Upper lobe of left lung (tissue), 4 donors: ENCODE data around the gene PDPR.
"Not testable (repeated sequence)": the region's sequence is repeated elsewhere in the genome, so short reads cannot be mapped to it uniquely, and the experiment has no call there.

Source experiments
- POLR2AphosphoS5 ChIP-seq, 2 donors: sonication (generic); formaldehyde crosslinking; IDR thresholded peaks; one replicate each; pipeline ENCODE4 v1.5.1; 2017; ENCODE audit warnings: antibody characterized with exemption in 2 of 2
- TF ChIP-seq, protein P1 (sequence below), 6 experiments: fragments of 450-650 bp in 4 of 6; fragments of 200-600 bp in 2 of 6; sonication (generic) in 2 of 6; IDR thresholded peaks; one replicate each; pipeline ENCODE4 v1.5.1; 2016 to 2019; ENCODE audit warnings: antibody characterized with exemption in 6 of 6

DNA sequence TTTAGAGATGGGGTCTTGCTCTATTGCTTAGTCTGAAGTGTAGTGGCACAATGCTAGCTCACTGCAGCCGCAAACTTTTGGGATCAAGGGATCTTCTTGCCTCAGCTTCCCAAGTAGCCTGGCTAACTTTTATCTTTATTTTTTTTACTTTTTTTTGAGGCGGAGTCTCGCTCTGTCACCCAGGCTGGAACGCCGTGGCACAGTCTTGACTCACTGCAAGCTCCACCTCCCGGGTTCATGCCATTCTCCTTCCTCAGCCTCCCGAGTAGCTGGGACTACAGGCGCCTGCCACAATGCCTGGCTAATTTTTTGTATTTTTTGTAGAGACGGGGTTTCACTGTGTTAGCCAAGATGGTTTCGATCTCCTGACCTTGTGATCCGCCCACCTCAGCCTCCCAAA lies 12.1 kb downstream of the PDPR start:
- TF ChIP-seq, protein P1, sequence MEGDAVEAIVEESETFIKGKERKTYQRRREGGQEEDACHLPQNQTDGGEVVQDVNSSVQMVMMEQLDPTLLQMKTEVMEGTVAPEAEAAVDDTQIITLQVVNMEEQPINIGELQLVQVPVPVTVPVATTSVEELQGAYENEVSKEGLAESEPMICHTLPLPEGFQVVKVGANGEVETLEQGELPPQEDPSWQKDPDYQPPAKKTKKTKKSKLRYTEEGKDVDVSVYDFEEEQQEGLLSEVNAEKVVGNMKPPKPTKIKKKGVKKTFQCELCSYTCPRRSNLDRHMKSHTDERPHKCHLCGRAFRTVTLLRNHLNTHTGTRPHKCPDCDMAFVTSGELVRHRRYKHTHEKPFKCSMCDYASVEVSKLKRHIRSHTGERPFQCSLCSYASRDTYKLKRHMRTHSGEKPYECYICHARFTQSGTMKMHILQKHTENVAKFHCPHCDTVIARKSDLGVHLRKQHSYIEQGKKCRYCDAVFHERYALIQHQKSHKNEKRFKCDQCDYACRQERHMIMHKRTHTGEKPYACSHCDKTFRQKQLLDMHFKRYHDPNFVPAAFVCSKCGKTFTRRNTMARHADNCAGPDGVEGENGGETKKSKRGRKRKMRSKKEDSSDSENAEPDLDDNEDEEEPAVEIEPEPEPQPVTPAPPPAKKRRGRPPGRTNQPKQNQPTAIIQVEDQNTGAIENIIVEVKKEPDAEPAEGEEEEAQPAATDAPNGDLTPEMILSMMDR (IDR thresholded peaks at IDR 0.05), result not testable (repeated sequence)
- TF ChIP-seq POLR2AphosphoS5 (IDR thresholded peaks at IDR 0.05), result not testable (repeated sequence)
